Measurements from ENCODE around the gene TMPRSS3.

The TMPRSS3 gene

DNA sequence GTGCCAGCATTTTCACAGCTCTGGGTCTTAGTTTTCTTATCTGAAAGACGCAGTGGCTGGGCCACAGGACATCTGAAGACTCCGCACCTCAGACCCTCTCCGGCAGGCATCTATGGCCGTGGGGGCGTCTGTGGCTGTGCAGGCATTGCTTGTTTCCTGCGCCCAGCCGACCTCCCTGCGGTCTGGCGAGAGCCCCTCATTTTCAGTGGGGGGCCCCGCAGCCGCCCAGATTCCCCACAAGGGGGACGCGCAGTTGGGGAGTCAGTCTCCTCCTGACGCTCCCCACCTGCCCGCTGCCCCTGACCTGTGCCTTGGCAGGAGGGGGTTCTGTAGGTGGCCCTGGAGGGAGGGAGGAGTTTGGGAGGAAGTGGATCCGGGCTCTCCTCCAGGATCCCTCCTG, 26.0 kb downstream of the TMPRSS3 start:
- DNase-seq: no peak

DNA sequence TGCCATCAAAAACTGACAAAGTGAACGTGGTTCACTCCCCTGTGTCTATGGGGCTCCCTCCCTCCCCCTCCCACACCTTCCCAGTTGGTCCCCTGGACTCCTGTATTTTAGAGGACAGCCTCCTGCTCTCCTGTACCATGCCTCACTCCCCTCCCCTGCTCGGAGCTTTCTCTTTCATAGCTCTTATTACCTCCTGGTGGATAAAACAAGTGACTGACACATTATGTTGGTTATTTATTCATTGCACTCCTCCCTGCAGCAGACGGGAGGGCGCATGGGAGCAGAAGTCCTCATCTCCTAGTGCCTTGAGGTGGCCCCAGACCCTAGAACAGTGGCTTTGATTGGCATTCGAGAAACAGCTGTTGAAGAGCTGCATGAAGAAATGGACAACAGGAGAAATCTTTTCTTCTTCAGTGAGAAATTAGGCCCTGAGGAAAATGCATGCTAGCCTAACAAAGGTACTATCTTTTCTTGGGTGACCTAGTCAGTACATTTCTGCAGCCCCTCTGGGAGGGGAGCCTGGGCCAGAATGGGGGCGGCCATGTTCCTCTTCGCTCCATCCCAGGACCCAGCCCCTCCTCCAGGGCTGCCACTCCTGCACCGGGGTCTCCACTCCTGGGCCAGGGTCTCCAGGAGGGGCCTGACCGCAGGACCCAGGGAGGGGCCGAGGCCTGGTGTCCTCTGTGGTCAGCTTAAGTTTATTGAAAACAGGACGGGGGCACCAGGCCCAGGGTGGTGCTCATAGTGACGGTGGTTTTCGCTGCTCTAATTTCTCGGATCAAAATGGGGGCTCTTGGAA, 28.3 kb downstream of the TMPRSS3 start:
- no peak for DNase-seq

GRCh38 chr21:42366292-42367010, 29.4 kb downstream of the TMPRSS3 start, which contains the start of gene TFF1:
TSS of gene TFF1 (minus strand) at chr21:42366535. CDS start at chr21:42366495, 40 bp downstream.
- no peak for DNase-seq

- no peak for DNase-seq
Observed at GRCh38 chr21:42365770-42366169, 30.1 kb downstream of the TMPRSS3 start.

DNA sequence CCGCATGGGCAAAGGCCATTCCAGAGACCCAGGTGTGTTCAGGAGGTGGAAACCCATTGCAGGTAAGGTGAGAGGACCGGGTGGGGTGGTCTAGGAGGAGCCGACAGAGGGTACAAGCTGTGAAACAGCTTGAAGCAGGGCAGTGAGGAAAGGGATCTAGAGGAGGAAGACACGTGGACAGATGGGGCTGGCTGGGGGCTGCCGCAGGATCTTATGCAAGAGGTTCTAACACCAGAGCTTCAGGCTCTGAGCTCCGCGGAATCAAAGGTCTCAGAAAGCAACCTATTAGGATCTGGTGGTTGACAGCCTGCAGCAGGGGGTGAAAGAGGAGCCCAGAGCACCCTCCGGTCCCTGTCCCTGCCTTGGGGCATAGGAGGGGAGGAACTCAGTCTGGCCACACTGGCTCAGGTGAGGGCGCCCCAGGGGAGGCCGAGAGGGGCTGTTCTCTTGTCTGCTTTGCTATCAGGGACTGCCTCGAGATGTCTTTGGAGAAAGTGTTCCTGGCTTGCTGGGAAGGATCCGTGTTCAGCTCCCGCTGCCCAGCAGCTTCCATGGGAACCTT, 31.5 kb downstream of the TMPRSS3 start:
- no peak for DNase-seq

DNA sequence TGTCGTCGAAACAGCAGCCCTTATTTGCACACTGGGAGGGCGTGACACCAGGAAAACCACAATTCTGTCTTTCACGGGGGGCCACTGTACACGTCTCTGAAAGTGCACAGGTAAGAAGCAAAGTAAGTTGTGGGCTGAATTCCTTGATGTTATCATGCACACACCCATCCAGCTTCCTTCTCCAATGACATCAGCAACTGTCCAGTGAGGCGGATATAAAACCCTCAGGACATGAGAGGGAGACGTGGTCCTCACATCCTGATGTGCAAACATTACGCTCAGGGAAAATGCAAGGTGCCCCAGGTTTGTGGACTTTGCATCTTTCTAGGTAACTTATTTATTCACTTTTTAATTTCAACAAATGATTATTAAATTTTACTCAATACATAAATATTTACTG, 32.5 kb downstream of the TMPRSS3 start:
- DNase-seq: no peak

GRCh38 chr21:42362700-42363099, 33.2 kb downstream of the TMPRSS3 start:
- no peak for DNase-seq

DNA sequence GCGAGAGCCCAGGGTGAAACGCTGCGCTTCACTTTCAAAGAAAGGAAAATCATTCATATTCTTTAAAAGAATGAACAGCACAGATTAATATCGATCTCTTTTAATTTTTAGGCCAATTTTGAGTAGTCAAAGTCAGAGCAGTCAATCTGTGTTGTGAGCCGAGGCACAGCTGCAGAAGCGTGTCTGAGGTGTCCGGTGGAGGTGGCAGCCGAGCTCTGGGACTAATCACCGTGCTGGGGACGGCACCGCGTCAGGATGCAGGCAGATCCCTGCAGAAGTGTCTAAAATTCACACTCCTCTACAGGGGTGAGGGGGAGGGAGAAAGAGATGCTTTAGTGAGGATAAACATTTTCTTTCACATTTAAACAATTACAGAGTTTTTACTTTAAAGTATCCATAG, 33.7 kb downstream of the TMPRSS3 start:
- no peak for DNase-seq

DNA sequence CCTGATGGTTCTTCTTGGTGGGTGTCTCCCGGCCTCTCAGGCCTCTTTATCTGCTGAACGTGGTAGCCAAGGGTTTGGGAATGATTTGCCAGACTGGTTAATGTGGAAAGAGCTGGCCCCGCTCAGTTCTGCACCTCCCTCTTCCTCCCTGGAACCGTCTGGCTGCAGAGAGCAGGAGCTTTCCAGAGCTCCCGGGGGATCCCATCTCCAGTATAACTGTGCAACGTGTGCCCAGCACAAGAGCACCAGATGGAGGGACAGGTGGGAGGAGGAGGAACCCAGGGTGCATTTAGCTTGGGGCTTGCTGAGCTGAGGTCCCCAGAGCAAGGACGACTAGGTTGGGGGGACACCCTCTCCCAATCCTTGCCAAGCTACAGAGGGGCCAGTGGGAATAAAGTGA, 34.6 kb downstream of the TMPRSS3 start:
- DNase-seq: no peak

- no peak for DNase-seq
Observed at GRCh38 chr21:42360317-42360716, 35.5 kb downstream of the TMPRSS3 start.

- no peak for DNase-seq
Observed at GRCh38 chr21:42358937-42359336, 36.9 kb downstream of the TMPRSS3 start.

DNA sequence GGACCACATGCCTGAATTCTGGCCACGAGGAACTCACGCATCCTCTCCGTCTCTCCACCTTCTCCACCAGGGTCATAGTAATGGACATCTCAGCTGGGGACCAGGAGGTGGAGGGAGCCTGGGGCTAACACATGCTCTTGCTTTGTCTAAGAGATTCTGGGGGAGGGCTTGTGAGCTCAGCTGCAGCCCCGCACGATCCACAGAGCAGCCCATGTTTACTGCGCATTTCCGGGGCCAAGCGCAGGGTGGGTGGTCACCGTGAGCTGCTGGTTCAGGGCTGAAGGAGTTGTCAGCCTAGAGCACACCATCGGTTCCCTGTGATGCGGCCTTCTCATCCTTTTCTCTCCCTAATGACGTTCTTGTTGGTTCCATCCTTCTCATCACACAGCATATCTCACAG, 37.6 kb downstream of the TMPRSS3 start:
- DNase-seq: no peak

DNA sequence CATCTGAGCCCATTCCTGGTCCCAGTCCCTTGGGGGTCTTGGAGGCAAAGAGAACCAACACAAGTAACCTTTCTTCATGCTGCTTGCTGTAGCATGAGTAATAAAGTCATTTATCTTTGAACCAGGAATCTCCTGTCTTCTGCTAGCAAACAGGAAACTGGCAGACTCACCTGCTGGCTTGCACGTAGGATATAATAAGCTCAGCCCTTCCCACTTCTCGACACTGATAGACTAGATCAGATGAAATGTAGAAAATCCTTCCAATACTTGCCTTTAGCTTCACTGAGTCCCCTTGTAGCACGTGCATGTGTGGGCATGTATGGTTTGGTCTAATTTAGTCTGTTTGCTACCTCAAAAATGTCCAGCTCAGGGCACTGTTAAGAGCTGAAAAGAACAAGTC, 38.5 kb downstream of the TMPRSS3 start:
- DNase-seq: no peak

- no peak for DNase-seq
Observed at GRCh38 chr21:42356650-42357049, 39.2 kb downstream of the TMPRSS3 start.

DNA sequence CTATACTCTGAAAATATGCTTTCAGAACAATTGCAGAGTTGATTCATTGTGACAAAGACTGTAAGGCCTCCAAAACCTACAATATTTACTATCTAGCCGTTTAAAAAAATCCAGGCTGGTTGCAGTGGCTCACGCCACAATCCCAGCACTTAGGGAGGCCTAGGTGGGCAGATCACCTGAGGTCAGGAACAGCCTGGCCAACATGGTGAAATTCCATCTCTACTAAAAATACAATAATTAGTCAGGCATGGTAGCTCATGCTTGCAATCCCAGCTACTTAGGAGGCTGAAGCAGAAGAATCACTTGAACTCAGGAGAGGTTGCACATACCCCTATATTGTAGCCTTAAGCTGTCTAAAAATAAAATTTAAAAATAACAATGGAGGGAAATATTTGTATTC, 39.8 kb downstream of the TMPRSS3 start:
- DNase-seq: no peak

GRCh38 chr21:42353623-42354022, 42.2 kb downstream of the TMPRSS3 start:
- no peak for DNase-seq

DNA sequence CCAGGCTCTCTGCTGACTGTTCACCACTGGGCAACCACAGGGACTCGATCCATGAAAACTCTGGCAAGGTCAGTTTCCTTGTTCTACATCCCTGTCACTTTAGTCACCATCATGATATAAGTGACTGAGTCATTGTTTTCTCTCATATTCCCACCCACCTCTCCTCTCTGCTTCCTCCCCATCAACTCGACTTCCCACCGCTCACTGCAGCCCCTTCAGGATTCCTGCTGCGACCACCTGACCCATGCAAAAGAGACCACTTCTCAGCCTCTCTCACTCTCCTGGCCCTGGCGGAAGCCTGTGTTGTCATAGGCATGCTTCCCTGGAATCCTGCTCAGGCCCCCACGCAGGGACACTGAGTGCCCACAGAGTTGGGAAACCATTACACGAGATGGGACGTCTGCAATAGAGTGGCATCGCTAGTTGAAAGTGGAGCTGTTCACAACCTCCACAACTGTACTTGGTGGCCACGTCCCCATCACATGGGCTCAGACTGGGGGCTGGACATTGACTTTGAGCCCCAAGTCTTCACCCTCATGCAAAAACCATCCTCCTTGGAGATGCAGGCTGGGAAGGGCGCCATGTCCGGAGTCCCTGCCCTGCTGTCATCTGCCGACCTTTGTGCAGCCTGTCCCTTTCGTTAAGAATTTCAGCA, 43.3 kb downstream of the TMPRSS3 start:
- no peak for DNase-seq

DNA sequence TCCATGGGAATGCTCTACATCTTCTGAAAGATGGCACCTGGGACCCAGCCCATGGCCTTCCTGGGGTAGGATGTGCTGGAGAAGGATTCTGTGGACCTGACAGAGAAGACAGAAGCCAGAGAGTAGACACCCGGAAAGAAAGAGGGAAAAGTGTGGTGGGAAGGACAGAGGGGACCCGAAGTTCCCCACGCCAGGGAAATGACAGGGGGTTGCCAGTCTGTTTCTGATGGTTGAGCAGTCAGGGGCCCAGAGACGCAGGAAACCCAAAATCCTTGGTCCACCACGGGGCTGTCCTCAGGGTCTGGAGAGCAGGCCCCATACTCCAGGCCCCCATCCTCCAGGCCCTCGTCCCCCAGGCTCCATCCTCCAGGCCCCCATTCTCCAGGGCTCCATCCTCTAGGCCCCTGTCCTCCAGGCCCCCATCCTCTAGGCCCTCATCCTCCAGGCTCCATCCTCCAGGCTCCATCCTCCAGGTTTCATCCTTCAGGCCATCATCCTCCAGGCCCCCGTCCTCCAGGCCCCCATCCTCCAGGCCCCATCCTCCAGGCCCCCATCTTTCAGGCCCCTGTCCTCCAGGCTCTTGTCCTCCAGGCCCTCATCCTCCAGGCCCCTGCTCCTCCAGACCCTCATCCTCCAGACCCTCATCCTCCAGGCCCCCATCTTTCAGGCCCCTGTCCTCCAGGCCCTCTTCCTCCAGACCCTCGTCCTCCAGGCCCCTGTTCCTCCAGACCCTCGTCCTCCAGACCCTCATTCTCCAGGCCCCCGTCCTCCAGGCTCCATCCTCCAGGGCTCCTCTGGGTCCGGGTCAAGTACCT, 44.0 kb downstream of the TMPRSS3 start:
- no peak for DNase-seq

DNA sequence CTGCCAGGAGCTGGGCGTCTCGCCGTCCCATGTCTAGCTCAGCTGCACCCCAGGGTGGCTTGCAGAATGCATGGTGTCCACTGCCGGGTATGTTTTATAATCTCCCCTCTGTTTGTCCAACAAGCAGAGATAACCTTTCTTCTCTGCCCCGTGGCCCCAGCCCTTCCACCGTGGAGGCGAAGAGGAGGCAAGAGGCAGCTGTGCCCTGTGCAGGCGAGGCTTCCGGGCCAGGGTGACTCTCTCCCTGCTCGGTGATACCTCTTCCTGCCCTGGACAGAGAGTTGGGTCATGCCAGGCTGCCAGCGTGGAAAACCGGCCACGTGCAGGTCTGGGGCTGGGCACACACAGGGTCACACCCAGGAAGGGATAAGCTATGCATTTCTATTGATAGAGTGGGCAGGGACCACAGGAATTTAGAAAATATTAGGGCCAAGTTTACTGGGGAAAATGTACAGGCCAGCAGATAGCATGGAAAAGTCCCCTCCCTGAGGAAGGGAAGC, 44.9 kb downstream of the TMPRSS3 start, which contains the start of gene TFF2:
TFF2 (minus strand) TSS at position 68 of the 500 bp plus-strand sequence; CDS start at position 31, 37 bp downstream.
- no peak for DNase-seq

GRCh38 chr21:42350318-42350910, 45.4 kb downstream of the TMPRSS3 start:
- no peak for DNase-seq

- no peak for DNase-seq
Observed at GRCh38 chr21:42349420-42350317, 46.2 kb downstream of the TMPRSS3 start.

All from inflammatory macrophage treated with lipopolysaccharide for 1 hour (primary cell).